ENCODE results near the gene DIAPH2. TPM values are rescaled to one million over a fixed set of nuclear protein-coding genes. Genes with fewer than 3 reads are reported as not detected.

The DIAPH2 gene
- total and polyA plus RNA-seq, 2 donors (not counting 1 experiment from before 2014, with no cell fraction given): 16.8 to 18.5 TPM

- Histone ChIP-seq H3K79me2 (ENCODE audit: control insufficient read depth, insufficient read depth, low read length) (no peaks in the 10 kb centered on the region), H3K27me3 (ENCODE audit: control insufficient read depth, insufficient read depth, low read length) (no peaks in the 10 kb centered on the region), H3K27ac (ENCODE audit: insufficient read depth, low read length) (no peak overlapping the region), H3K36me3 (ENCODE audit: control insufficient read depth, insufficient read depth, low read length) (no peaks in the 10 kb centered on the region), H2AFZ (ENCODE audit: low read length) (no peak overlapping the region), H3K4me1 (ENCODE audit: control insufficient read depth, extremely low read depth, insufficient read depth, low read length) (no peaks in the 10 kb centered on the region), H3K9ac (ENCODE audit: insufficient read depth, low read length) (no peak overlapping the region), H3K4me2 (ENCODE audit: extremely low read depth, insufficient read depth, low read length) (no peak overlapping the region), H3K9me3 (ENCODE audit: control insufficient read depth, insufficient read depth, low read depth, low read length) (no peaks in the 10 kb centered on the region), H4K20me1 (ENCODE audit: control insufficient read depth, extremely low read depth, insufficient read depth, low read length) (no peaks in the 10 kb centered on the region), H3K4me3 (replicated peaks in 1 of 4; ENCODE audit: control extremely low read depth in 1 of 4, insufficient read depth in 1 of 4, low read depth in 3 of 4, low read length in 4 of 4) (no peak overlapping the region)
- no peak for DNase-seq (ENCODE audit: low read depth in 2 of 2)
- no peak for TF ChIP-seq EZH2 (IDR thresholded peaks at IDR 0.05; ENCODE audit: low read length, missing control alignments)
Observed at GRCh38 chrX:97334850-97335249, 650.2 kb downstream of the DIAPH2 start.

DNA sequence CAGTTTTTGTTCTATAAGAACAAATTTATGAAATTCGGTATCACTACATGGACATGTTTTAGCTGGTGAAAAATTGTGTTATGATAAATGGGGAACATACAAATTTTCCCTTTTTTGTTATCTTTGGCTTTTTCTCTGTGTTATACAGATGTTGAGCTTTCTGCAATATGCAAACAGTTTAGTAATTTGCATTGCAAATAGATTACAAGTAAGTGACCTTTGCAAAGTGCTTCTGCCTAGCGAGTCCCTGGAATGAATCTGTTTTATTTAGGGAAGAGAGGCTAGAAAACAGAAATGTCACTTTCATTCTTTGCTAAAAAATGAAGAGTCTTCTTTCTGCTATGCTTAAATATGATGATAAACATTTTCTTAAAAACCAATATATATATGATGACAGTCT, 660.1 kb downstream of the DIAPH2 start:
- Histone ChIP-seq H3K79me2 (ENCODE audit: control insufficient read depth, insufficient read depth, low read length) (no peaks in the 10 kb centered on the region), H3K4me1 (ENCODE audit: control insufficient read depth, extremely low read depth, insufficient read depth, low read length) (no peaks in the 10 kb centered on the region), H3K4me3 (replicated peaks in 1 of 4; ENCODE audit: control extremely low read depth in 1 of 4, insufficient read depth in 1 of 4, low read depth in 3 of 4, low read length in 4 of 4) (no peak overlapping the region), H3K36me3 (ENCODE audit: control insufficient read depth, insufficient read depth, low read length) (no peaks in the 10 kb centered on the region), H2AFZ (ENCODE audit: low read length) (no peak overlapping the region), H3K4me2 (ENCODE audit: extremely low read depth, insufficient read depth, low read length) (no peak overlapping the region), H3K27me3 (ENCODE audit: control insufficient read depth, insufficient read depth, low read length) (no peaks in the 10 kb centered on the region), H4K20me1 (ENCODE audit: control insufficient read depth, extremely low read depth, insufficient read depth, low read length) (no peaks in the 10 kb centered on the region), H3K27ac (ENCODE audit: insufficient read depth, low read length) (no peak overlapping the region), H3K9ac (ENCODE audit: insufficient read depth, low read length) (no peak overlapping the region), H3K9me3 (ENCODE audit: control insufficient read depth, insufficient read depth, low read depth, low read length) (no peaks in the 10 kb centered on the region)
- DNase-seq (ENCODE audit: low read depth in 2 of 2): no peak
- TF ChIP-seq, protein P1, sequence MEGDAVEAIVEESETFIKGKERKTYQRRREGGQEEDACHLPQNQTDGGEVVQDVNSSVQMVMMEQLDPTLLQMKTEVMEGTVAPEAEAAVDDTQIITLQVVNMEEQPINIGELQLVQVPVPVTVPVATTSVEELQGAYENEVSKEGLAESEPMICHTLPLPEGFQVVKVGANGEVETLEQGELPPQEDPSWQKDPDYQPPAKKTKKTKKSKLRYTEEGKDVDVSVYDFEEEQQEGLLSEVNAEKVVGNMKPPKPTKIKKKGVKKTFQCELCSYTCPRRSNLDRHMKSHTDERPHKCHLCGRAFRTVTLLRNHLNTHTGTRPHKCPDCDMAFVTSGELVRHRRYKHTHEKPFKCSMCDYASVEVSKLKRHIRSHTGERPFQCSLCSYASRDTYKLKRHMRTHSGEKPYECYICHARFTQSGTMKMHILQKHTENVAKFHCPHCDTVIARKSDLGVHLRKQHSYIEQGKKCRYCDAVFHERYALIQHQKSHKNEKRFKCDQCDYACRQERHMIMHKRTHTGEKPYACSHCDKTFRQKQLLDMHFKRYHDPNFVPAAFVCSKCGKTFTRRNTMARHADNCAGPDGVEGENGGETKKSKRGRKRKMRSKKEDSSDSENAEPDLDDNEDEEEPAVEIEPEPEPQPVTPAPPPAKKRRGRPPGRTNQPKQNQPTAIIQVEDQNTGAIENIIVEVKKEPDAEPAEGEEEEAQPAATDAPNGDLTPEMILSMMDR (conservative IDR thresholded peaks at IDR 0.05 in 1 of 2, IDR thresholded peaks at IDR 0.05 in 1 of 2; ENCODE audit: low read depth in 1 of 2, low read length in 2 of 2): no peak
- no peak for TF ChIP-seq EZH2 (IDR thresholded peaks at IDR 0.05; ENCODE audit: low read length, missing control alignments)

GRCh38 chrX:97358941-97359340, 674.3 kb downstream of the DIAPH2 start:
- H3K9me3 ChIP-seq (ENCODE audit: control insufficient read depth, insufficient read depth, low read depth, low read length): no peaks in the 10 kb centered on the region
- H3K36me3 ChIP-seq (ENCODE audit: control insufficient read depth, insufficient read depth, low read length): no peaks in the 10 kb centered on the region
- no peak overlapping the region for H3K9ac ChIP-seq (ENCODE audit: insufficient read depth, low read length)
- no peaks in the 10 kb centered on the region for H3K79me2 ChIP-seq (ENCODE audit: control insufficient read depth, insufficient read depth, low read length)
- H2AFZ ChIP-seq (ENCODE audit: low read length): no peak overlapping the region
- H3K27me3 ChIP-seq (ENCODE audit: control insufficient read depth, insufficient read depth, low read length): no peaks in the 10 kb centered on the region
- TF ChIP-seq, protein P1 (conservative IDR thresholded peaks at IDR 0.05 in 1 of 2, IDR thresholded peaks at IDR 0.05 in 1 of 2; ENCODE audit: low read depth in 1 of 2, low read length in 2 of 2): no peak
- TF ChIP-seq EZH2 (IDR thresholded peaks at IDR 0.05; ENCODE audit: low read length, missing control alignments): no peak
- DNase-seq (ENCODE audit: low read depth in 2 of 2): no peak
- H4K20me1 ChIP-seq (ENCODE audit: control insufficient read depth, extremely low read depth, insufficient read depth, low read length): no peaks in the 10 kb centered on the region
- H3K4me1 ChIP-seq (ENCODE audit: control insufficient read depth, extremely low read depth, insufficient read depth, low read length): no peaks in the 10 kb centered on the region
- H3K27ac ChIP-seq (ENCODE audit: insufficient read depth, low read length): no peak overlapping the region
- H3K4me2 ChIP-seq (ENCODE audit: extremely low read depth, insufficient read depth, low read length): no peak overlapping the region
- no peak overlapping the region for H3K4me3 ChIP-seq (replicated peaks in 1 of 4; ENCODE audit: control extremely low read depth in 1 of 4, insufficient read depth in 1 of 4, low read depth in 3 of 4, low read length in 4 of 4)

Data from fibroblast of lung (primary cell).